Activated CD8-positive, alpha-beta memory T cell treated with anti-CD3 and anti-CD28 coated beads, Interleukin-2, amount 50 U/mL, for 24 hours (primary cell): Measurements from ENCODE around the gene C10orf95.

ENCODE experiments used
- DNase-seq: peaks from one replicate; pipeline ENCODE4 v3.0.0-alpha.2; 2020; ENCODE audit errors: extremely low read depth

Gene C10orf95

DNA sequence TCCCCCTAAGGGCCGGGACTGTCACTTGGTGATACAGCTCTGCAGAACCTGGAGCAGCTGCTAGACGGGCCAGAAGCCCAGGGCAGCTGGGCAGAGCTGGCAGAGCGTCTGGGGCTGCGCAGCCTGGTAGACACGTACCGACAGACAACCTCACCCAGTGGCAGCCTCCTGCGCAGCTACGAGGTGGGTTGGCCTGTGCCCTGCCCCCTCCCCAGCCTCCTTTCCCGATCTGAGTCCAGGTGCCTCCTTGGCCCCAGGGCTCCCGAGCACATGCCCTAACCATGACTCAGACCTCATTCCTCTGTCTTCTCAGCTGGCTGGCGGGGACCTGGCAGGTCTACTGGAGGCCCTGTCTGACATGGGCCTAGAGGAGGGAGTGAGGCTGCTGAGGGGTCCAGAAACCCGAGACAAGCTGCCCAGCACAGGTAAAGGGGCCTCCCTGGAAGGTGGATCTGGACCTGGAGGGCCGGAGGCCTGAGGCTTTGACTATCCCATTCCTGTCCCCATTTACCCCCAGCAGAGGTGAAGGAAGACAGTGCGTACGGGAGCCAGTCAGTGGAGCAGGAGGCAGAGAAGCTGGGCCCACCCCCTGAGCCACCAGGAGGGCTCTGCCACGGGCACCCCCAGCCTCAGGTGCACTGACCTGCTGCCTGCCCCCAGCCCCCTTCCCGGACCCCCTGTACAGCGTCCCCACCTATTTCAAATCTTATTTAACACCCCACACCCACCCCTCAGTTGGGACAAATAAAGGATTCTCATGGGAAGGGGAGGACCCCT, 49.4 kb downstream of the C10orf95 start:
- no peak for DNase-seq

GRCh38 chr10:102401342-102401654, 50.0 kb downstream of the C10orf95 start:
- DNase-seq, result no peak

GRCh38 chr10:102400598-102401341, 50.6 kb downstream of the C10orf95 start:
- no peak for DNase-seq

DNA sequence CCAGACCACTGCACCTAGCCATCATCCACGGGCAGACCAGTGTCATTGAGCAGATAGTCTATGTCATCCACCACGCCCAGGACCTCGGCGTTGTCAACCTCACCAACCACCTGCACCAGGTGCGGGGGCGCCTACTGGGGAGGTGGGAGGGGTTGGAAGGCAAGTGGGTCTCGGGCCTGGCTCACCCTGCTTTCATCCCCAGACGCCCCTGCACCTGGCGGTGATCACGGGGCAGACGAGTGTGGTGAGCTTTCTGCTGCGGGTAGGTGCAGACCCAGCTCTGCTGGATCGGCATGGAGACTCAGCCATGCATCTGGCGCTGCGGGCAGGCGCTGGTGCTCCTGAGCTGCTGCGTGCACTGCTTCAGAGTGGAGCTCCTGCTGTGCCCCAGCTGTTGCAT, 51.3 kb downstream of the C10orf95 start:
- DNase-seq, result no peak
